HepG2 (cell line): ENCODE measurements around the gene GRID1. TPM values are rescaled to one million over a fixed set of nuclear protein-coding genes. Genes with fewer than 3 reads are reported as not detected.

Experiments
- ATAC-seq: fragments of 200-7000 bp; cut with Tn5 transposase; 3 replicates; pipeline ENCODE4 v1.9.1; 2020; ENCODE audit warnings: mild to moderate bottlenecking, moderate library complexity
- BruUV-seq: library from RNA; stranded (reverse); fragments of 400-500 nt; replicated peaks from 2 replicates; lab custom pipeline; 2021; lab: Mats Ljungman, UMichigan
- CTCF ChIA-PET: fragments of 300-600 bp; formaldehyde crosslinking; extraction: SDS; loops from one replicate; lab custom pipeline; 2021; ENCODE audit warnings: low total read pairs, inconsistent platforms, low intra/inter-chr PET ratio; lab: Yijun Ruan, JAX
- POLR2A ChIA-PET: fragments of 350-600 bp; sonication (Branson Sonifier 250); formaldehyde crosslinking; loops from one replicate; lab custom pipeline; 2020; ENCODE audit warnings: antibody characterized with exemption, inconsistent platforms; lab: Yijun Ruan, JAX
- DNase-seq: peaks from one replicate; pipeline ENCODE4 v3.0.0-alpha.2; 2015; ENCODE audit warnings: low spot score
- FAIRE-seq: peaks from 3 replicates; lab custom pipeline; 2011; peaks lifted over from hg19 to GRCh38; lab: Jason Lieb, UNC
- H2AFZ ChIP-seq: one replicate; pipeline ENCODE4 v1.6.1; 2011; ENCODE audit warnings: low read length, inconsistent platforms
- H3K27ac ChIP-seq: fragments of 300-600 bp; 3 replicates; pipeline ENCODE4 v1.8.0; 2011; ENCODE audit warnings: mixed run types, mild to moderate bottlenecking, mixed read lengths, low read length, inconsistent platforms; ENCODE audit not compliant: insufficient read depth; ENCODE audit errors: extremely low read length
- H3K27me3 ChIP-seq, 2 experiments: fragments of 200-600 bp in 1 of 2; 2 replicates in 1 of 2; 3 replicates in 1 of 2; pipeline versions ENCODE4 v1.6.0 to v1.8.0; 2011; ENCODE audit warnings: low read length in 2 of 2, mild to moderate bottlenecking in 2 of 2, moderate library complexity in 2 of 2, inconsistent platforms in 1 of 2; ENCODE audit not compliant: insufficient read depth in 2 of 2, control insufficient read depth in 1 of 2
- H3K36me3 ChIP-seq, 2 experiments: fragments of 200-600 bp in 1 of 2; replicated peaks in 1 of 2; 2 replicates in 1 of 2; 3 replicates in 1 of 2; pipeline versions ENCODE4 v1.5.1 to v1.8.0; 2011; ENCODE audit warnings: low read length in 2 of 2, inconsistent platforms in 1 of 2; ENCODE audit not compliant: insufficient read depth in 2 of 2, control insufficient read depth in 1 of 2
- H3K4me1 ChIP-seq: 2 replicates; pipeline ENCODE4 v1.5.1; 2012; ENCODE audit warnings: low read length, inconsistent platforms; ENCODE audit not compliant: insufficient read depth
- H3K4me2 ChIP-seq: 2 replicates; pipeline ENCODE4 v1.6.0; 2011; ENCODE audit warnings: low read depth, low read length, inconsistent platforms
- H3K4me3 ChIP-seq, 3 experiments: fragments of 200-600 bp in 1 of 3; sonication (generic), shearing (Covaris generic) in 1 of 3; replicated peaks in 1 of 3; 2 replicates each; pipeline ENCODE4 v1.5.1; 2011 to 2016; ENCODE audit warnings: low read length in 3 of 3, inconsistent platforms in 2 of 3, low read depth in 2 of 3, mild to moderate bottlenecking in 2 of 3, control low read depth in 1 of 3, mixed read lengths in 1 of 3; ENCODE audit not compliant: insufficient read depth in 1 of 3
- H3K79me2 ChIP-seq: one replicate; pipeline ENCODE4 v1.6.1; 2011; ENCODE audit warnings: low read length, inconsistent platforms; ENCODE audit not compliant: insufficient read depth
- H3K9ac ChIP-seq: 2 replicates; pipeline ENCODE4 v1.6.0; 2011; ENCODE audit warnings: mild to moderate bottlenecking, low read depth, low read length, inconsistent platforms; ENCODE audit not compliant: insufficient read depth
- H3K9me3 ChIP-seq: 2 replicates; pipeline ENCODE4 v1.5.1; 2012; ENCODE audit warnings: mild to moderate bottlenecking, low read length
- H4K20me1 ChIP-seq: 2 replicates; pipeline ENCODE4 v1.6.0; 2011; ENCODE audit warnings: inconsistent platforms, mild to moderate bottlenecking, low read length, moderate library complexity; ENCODE audit not compliant: insufficient read depth
- ARNT2 ChIP-seq: sonication (generic); formaldehyde crosslinking; IDR thresholded peaks from 2 replicates; pipeline ENCODE4 v1.8.0; 2022; ENCODE audit warnings: mild to moderate bottlenecking, low read depth, missing genetic modification reagents, moderate library complexity
- ATF5 ChIP-seq: sonication (generic); formaldehyde crosslinking; IDR thresholded peaks from 2 replicates; pipeline ENCODE4 v1.4.0; 2020; ENCODE audit warnings: mild to moderate bottlenecking, low read depth, missing genetic modification reagents
- FUBP1 ChIP-seq: sonication (generic); formaldehyde crosslinking; IDR thresholded peaks from 2 replicates; pipeline ENCODE4 v1.5.1; 2020; ENCODE audit warnings: missing genetic modification reagents, mild to moderate bottlenecking, borderline replicate concordance
- HOXA9 ChIP-seq: sonication (generic); formaldehyde crosslinking; IDR thresholded peaks from 2 replicates; pipeline ENCODE4 v1.8.1; 2022; ENCODE audit warnings: missing genetic modification reagents, mild to moderate bottlenecking, moderate library complexity, borderline replicate concordance
- ISL2 ChIP-seq: sonication (generic); formaldehyde crosslinking; IDR thresholded peaks from 2 replicates; pipeline ENCODE4 v1.5.0; 2020; ENCODE audit warnings: missing genetic modification reagents
- KDM6A ChIP-seq: IDR thresholded peaks from 2 replicates; pipeline ENCODE4 v1.6.1; 2016; ENCODE audit warnings: low read depth
- PHF5A ChIP-seq: IDR thresholded peaks from one replicate; pipeline ENCODE4 v1.6.1; 2018; ENCODE audit warnings: low read depth, missing genetic modification reagents; ENCODE audit not compliant: unreplicated experiment
- RORA ChIP-seq: sonication (generic); formaldehyde crosslinking; IDR thresholded peaks from 2 replicates; pipeline ENCODE4 v1.5.0; 2020; ENCODE audit warnings: mild to moderate bottlenecking, missing genetic modification reagents, moderate library complexity
- SNAPC2 ChIP-seq: sonication (generic); formaldehyde crosslinking; IDR thresholded peaks from 2 replicates; pipeline ENCODE4 v1.8.1; 2022; ENCODE audit warnings: mild to moderate bottlenecking, missing genetic modification reagents
- WIZ ChIP-seq: sonication (generic); formaldehyde crosslinking; IDR thresholded peaks from 2 replicates; pipeline ENCODE4 v1.5.1; 2020; ENCODE audit warnings: mild to moderate bottlenecking, missing genetic modification reagents
- ZMYM4 ChIP-seq: sonication (generic); formaldehyde crosslinking; IDR thresholded peaks from 2 replicates; pipeline ENCODE4 v1.8.1; 2023; ENCODE audit warnings: mild to moderate bottlenecking, missing genetic modification reagents
- ZNF777 ChIP-seq: sonication (generic); formaldehyde crosslinking; IDR thresholded peaks from 2 replicates; pipeline ENCODE4 v1.4.0; 2020; ENCODE audit warnings: missing genetic modification reagents
- ZXDC ChIP-seq: sonication (generic); formaldehyde crosslinking; IDR thresholded peaks from 2 replicates; pipeline ENCODE4 v1.5.0; 2020; ENCODE audit warnings: mild to moderate bottlenecking, missing genetic modification reagents
- WGBS: methylation state at CpG from one replicate; pipeline ENCODE4 v1.1.6; 2017; ENCODE audit warnings: low lambda C conversion rate; 5-methylcytosine and 5-hydroxymethylcytosine counted together
- in situ Hi-C: cut with HindIII; loops from 2 replicates; pipeline ENCODE4 v1.10.0; 2017; ENCODE audit warnings: low pct_unique_long_range_greater_than_20kb; ENCODE audit not compliant: extremely low pct_ligation_motif_present
- intact Hi-C: fragments of 100-400 bp; cut with micrococcal nuclease; formaldehyde crosslinking; loops from one replicate; pipeline ENCODE4 v1.10.0; 2022; ENCODE audit not compliant: unreplicated experiment
- polyA plus RNA-seq, 8 experiments: library from polyadenylated mRNA; depleted of rRNA in 3 of 8; stranded (reverse) in 7 of 8; unstranded in 1 of 8; fragments of >200 nt; fragmentation: Illumina TruSeq in 4 of 8; extraction: Trizol in 4 of 8; gene quantifications; 2 replicates each; pipeline versions ENCODE4 v1.2.1 to v1.2.3, GENCODE V29; 2011 to 2016; ENCODE audit warnings: low read depth in 4 of 8, missing spikeins in 1 of 8, mixed read lengths in 1 of 8; ENCODE audit not compliant: insufficient read depth in 1 of 8
- total RNA-seq, 5 experiments: library from RNA; depleted of rRNA; stranded (reverse); fragments of >200 nt; fragmentation: Illumina TruSeq; extraction: Trizol; gene quantifications; 2 replicates each; pipeline ENCODE4 v1.2.3, GENCODE V29; 2016; ENCODE audit warnings: low read depth in 1 of 5
- TF ChIP-seq, protein P1 (sequence below): sonication (generic); formaldehyde crosslinking; IDR thresholded peaks from 2 replicates; pipeline ENCODE4 v1.5.0; 2020; ENCODE audit warnings: mild to moderate bottlenecking, missing genetic modification reagents, borderline replicate concordance

GRID1 gene
- total and polyA plus RNA-seq, 2 of the 13 experiments (the other 11 are each of a cell fraction or from before 2014, with no cell fraction given): 0.05 TPM; not detected in 1

DNA sequence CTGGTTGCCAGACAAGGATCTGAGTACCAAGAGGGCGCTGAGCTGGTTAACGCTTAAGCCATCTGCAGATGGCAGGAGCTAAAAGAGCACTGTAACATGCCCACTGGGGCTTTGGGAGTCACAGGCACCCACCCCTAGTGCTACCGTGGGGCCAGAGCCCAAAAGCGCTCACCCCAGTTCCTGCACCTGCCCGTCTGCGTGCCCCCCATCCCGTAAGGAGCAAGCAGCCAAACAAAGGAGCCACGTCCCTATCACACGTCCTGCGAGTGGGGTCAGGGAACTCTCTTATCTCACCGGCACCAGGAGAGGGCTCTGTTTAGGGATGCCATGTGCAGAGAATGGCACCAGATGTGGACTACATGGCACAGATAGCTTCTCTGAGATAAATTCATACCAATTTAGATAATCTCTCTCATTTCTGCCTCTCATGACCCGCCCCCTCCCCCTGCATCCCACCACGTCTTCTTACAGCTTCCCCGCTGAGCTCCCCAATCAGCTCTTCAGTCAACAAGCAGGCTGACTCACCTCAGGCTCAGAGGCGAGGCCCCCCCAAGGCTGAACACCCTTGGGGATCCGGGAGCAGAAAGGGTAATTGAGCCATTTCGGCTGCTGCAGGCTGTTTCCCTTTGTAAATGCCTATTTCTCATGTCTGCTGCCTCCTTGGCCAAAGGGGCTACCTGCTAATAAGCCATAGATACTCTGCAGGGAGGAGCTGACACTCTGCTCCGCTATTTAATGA is 235.7 kb downstream of the GRID1 start:
- intact Hi-C loops: no loop called here
- no peak overlapping the region for H2AFZ ChIP-seq
- ATAC-seq (no peak), DNase-seq (no peak), FAIRE-seq (no peak)
- H3K27me3 ChIP-seq: peaks cover 3 to 13% of the 10 kb centered on the region in 2 experiments; a peak in 4 of 5 replicates
- H3K27ac ChIP-seq: no peak overlapping the region
- no peaks in the 10 kb centered on the region for H3K79me2 ChIP-seq
- in situ Hi-C loops: no loop called here
- H3K9ac ChIP-seq: no peak overlapping the region
- H4K20me1 ChIP-seq: 0 out of 2 replicates have a peak, but pooled peaks cover 3% of the 10 kb centered on the region
- no peaks in the 10 kb centered on the region for H3K4me1 ChIP-seq
- H3K4me3 ChIP-seq: no peak overlapping the region
- no TSS peak for BruUV-seq
- TF ChIP-seq RORA (CRISPR knock-in tag) (no peak), HOXA9 (no peak), PHF5A (CRISPR knock-in tag) (no peak), WIZ (CRISPR knock-in tag) (no peak), SNAPC2 (no peak), ARNT2 (CRISPR knock-in tag) (no peak), KDM6A (no peak), FUBP1 (CRISPR knock-in tag) (no peak), ATF5 (CRISPR knock-in tag) (no peak), ZNF777 (no peak), ZMYM4 (CRISPR knock-in tag) (no peak), ZXDC (CRISPR knock-in tag) (no peak), ISL2 (CRISPR knock-in tag) (no peak)
- TF ChIP-seq, protein P1, sequence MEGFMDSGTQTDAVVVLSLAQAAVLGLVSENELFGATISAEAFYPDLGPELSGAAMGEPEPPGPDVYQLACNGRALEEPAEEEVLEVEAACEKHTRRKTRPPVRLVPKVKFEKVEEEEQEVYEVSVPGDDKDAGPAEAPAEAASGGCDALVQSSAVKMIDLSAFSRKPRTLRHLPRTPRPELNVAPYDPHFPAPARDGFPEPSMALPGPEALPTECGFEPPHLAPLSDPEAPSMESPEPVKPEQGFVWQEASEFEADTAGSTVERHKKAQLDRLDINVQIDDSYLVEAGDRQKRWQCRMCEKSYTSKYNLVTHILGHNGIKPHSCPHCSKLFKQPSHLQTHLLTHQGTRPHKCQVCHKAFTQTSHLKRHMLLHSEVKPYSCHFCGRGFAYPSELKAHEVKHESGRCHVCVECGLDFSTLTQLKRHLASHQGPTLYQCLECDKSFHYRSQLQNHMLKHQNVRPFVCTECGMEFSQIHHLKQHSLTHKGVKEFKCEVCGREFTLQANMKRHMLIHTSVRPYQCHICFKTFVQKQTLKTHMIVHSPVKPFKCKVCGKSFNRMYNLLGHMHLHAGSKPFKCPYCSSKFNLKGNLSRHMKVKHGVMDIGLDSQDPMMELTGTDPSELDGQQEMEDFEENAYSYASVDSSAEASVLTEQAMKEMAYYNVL (CRISPR knock-in tag): no peak
- no peak overlapping the region for H3K4me2 ChIP-seq
- ChIA-PET POLR2A (no interaction called here), CTCF (no interaction called here)
- H3K36me3 ChIP-seq: no peaks in the 10 kb centered on the region
- 8% methylated on average over 7 of the region's 18 CpGs for WGBS
- no peaks in the 10 kb centered on the region for H3K9me3 ChIP-seq
